Subcutaneous adipose tissue (tissue), 4 donors: Measurements from ENCODE around the gene CPSF4L. TPM values are rescaled to one million over a fixed set of nuclear protein-coding genes. Genes with fewer than 3 reads are reported as not detected.

Experiments
- CTCF ChIP-seq: fragments of 450-650 bp; IDR thresholded peaks from one replicate; pipeline ENCODE4 v1.5.1; 2016; ENCODE audit warnings: low read depth, mild to moderate bottlenecking, control low read depth, antibody characterized with exemption, moderate library complexity
- total RNA-seq, 4 donors: library from RNA; depleted of rRNA; stranded (reverse); fragments of >200 nt; gene quantifications; one replicate each; pipeline ENCODE4 v1.1.0, GENCODE V29; 2016

CPSF4L gene
- total RNA-seq, 4 donors from 2014 or later = not detected

DNA sequence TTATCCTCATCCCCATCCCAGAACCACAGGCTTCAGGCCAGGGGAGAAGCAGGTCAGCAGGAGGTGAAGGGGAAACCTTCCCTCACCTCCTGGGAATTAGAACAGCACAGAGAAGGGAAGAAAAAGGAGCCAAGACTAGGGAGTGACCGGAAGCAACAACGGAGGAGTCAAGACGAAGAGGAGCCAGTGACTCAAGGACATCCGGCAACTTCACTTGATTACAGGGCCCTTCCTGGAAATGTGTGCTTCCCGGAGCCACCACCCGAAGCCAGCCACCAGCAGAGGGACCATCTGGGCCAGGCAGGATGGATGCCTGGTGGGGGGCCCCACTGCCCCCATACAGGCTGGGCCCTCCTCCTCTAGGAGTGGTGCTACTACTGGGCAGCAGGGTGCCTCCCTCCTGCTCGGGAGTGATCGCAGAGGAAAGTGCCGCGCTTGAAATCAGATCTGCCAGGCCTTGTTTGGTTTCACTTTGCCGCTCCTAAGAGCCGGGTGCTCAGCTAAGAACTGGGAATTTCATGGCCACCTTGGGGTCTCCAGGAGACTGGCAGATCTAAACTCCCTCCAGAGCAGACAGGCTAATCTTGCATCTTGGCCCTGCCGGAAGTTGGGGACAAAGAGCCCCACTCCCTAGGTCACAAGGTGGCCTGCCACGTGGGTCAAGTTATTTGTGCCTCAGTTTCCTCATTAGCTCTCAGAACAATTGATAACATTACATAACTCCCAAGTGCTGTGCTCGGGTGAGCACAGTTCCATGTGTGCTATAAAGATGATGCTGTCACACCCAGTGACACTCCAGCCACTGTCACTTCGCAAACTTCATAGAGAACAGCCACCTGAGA, 43.5 kb upstream of the CPSF4L start:
- no peak for TF ChIP-seq CTCF

DNA sequence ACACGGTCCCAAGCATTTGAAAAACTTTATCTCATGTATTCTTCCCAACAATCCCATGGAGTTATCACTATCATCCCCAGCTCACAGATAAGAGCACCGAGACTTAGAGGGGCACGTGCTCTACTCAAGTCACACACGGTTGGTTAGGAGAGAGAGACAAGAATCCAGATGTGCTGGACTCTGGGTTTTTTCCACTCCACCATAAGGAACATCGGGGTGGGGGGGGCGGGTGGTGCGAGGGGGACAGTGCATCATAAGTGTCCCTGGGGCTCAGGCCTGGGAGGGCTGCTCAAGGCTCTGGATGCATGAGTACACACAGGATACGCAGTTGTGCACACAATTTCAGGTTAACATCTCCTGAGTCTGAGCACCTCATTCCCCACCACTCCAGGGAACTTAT, 42.8 kb upstream of the CPSF4L start:
- no peak for TF ChIP-seq CTCF

DNA sequence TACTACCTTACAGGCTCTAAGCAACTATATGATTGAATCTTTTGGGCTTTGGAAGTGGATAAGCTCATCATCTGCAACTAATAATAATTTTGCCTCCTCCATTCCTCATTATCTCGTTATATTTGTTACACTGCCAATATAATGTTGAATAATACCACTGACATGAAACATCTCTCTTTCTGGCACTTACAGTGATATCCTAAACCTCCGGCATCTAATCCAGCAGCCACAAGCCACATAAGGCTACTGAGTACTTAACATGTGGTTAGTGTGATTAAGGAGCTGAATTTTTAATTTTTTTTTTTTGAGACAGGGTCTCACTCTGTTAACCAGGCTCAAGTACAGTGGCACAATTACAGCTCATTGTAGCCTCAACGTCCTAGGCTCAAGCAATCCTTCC, 40.5 kb upstream of the CPSF4L start:
- TF ChIP-seq CTCF = no peak

DNA sequence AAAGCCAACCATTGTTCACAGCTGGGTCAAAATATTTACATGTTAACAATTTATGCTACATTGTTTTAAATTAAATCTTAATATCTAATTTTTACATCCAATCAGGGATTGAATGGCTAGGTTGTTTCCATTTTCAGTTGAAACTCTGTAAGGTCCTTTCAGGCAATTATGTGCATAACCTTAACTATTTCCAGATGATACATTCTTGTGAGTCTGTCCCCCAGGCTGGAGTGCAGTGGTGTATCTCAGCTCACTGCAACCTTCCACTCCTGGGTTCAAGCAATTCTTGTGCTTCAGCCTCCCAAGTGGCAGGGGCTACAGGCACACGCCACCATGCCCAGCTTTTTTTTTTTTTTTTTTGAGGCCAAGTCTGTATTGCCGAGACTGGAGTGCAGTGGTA, 39.7 kb upstream of the CPSF4L start:
- no peak for TF ChIP-seq CTCF

GRCh38 chr17:73300392-73300791, 38.7 kb upstream of the CPSF4L start:
- no peak for TF ChIP-seq CTCF

DNA sequence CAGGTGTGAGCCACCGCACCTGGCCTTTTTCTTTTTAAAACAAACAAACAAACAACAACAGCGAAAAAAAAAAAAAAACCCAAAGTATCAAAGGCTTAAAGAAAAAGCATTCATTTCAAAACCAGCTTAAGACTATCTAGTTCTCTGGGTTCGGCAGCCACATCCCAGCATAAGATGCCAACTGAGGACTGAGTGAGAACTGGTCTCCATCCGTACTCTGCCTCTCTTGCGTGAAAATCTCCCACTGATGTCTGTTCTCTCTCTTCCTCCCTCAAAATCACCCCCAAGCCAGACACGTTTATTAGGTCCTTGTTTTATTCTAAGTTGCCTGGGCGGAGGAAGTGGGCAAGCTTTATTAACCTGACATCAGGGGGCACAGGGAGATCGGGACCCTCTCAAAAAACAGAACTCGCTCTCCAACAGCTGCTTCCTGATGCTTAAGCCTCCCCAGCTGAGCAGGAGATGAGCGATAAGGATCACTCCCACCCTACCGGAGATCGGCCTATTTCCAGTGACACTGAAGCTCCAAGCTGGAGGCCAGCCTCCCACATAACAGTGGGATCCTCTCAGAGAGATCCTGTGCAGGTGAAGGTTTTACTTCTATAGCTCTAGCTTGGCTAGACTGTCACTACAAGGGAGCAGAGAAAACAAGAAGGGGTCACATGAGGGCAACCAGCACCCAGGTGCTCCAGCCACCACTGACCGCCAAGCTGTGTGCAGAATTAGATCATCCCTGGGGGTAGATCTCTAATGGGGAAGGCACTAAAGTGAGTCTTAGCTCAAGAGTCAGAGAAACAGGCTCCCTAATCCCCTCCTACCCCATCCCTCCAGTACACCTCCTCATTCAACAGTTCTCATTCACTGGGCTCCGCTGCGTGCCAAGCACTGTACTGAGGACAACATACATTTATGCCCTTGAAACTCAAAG, 36.5 kb upstream of the CPSF4L start:
- TF ChIP-seq CTCF = no peak

GRCh38 chr17:73293480-73293911, 31.8 kb upstream of the CPSF4L start:
- no peak for TF ChIP-seq CTCF
